HepG2 (cell line): Measurements from ENCODE around the gene TAPBP. TPM values are rescaled to one million over a fixed set of nuclear protein-coding genes. Genes with fewer than 3 reads are reported as not detected.

Experiments
- BORCS8-MEF2B ChIP-seq: sonication (generic); formaldehyde crosslinking; IDR thresholded peaks from 2 replicates; pipeline ENCODE4 v1.8.0; 2022; ENCODE audit warnings: mild to moderate bottlenecking, missing genetic modification reagents
- CBX2 ChIP-seq, 2 experiments: fragments of 200-600 bp in 1 of 2; sonication (generic); formaldehyde crosslinking in 1 of 2; IDR thresholded peaks; 2 replicates each; pipeline versions ENCODE4 v1.7.0 to v1.8.1; 2018 to 2022; ENCODE audit warnings: low read depth in 2 of 2, low read length in 1 of 2, mild to moderate bottlenecking in 1 of 2, missing genetic modification reagents in 1 of 2
- GABPA ChIP-seq, 2 experiments: IDR thresholded peaks; 2 replicates each; pipeline ENCODE4 v1.6.1; 2011 to 2016; ENCODE audit warnings: low read depth in 2 of 2, low read length in 1 of 2, missing biosample characterization in 1 of 2, missing genetic modification characterization in 1 of 2
- HNRNPK ChIP-seq: fragments of 200-400 bp; formaldehyde crosslinking; IDR thresholded peaks from 2 replicates; pipeline ENCODE4 v1.6.1; 2018; ENCODE audit warnings: low read length, low read depth, moderate library complexity, mild to moderate bottlenecking; ENCODE audit not compliant: poor library complexity, severe bottlenecking
- ISX ChIP-seq: sonication (generic); formaldehyde crosslinking; conservative IDR thresholded peaks from 2 replicates; pipeline ENCODE4 v1.5.0; 2020; ENCODE audit warnings: missing genetic modification reagents
- JUN ChIP-seq: sonication (generic); formaldehyde crosslinking; IDR thresholded peaks from 2 replicates; pipeline ENCODE4 v1.4.0; 2020; ENCODE audit warnings: mild to moderate bottlenecking, missing genetic modification reagents
- KDM2A ChIP-seq: sonication (generic); formaldehyde crosslinking; IDR thresholded peaks from 2 replicates; pipeline ENCODE4 v1.4.0; 2020; ENCODE audit warnings: low read depth, missing genetic modification reagents, borderline replicate concordance
- KLF9 ChIP-seq: IDR thresholded peaks from 2 replicates; pipeline ENCODE4 v1.6.1; 2016; ENCODE audit warnings: low read depth
- MAZ ChIP-seq, 2 experiments: sonication (generic) in 1 of 2; formaldehyde crosslinking in 1 of 2; IDR thresholded peaks; 2 replicates each; pipeline versions ENCODE4 v1.5.0 to v1.6.1; 2012 to 2020; ENCODE audit warnings: low read depth in 2 of 2, mild to moderate bottlenecking in 2 of 2, borderline replicate concordance in 1 of 2, improper control_type of control experiment in 1 of 2, low read length in 1 of 2, missing genetic modification reagents in 1 of 2, moderate library complexity in 1 of 2
- NCOR1 ChIP-seq: fragments of 200-600 bp; sonication (generic); IDR thresholded peaks from 2 replicates; pipeline ENCODE4 v1.7.0; 2017; ENCODE audit warnings: antibody characterized with exemption, low read length, borderline replicate concordance
- NR2F6 ChIP-seq, 2 experiments: IDR thresholded peaks; 2 replicates each; pipeline ENCODE4 v1.6.1; 2016; ENCODE audit warnings: antibody characterized with exemption in 1 of 2, mild to moderate bottlenecking in 1 of 2
- PLRG1 ChIP-seq: fragments of 450-650 bp; conservative IDR thresholded peaks from 2 replicates; pipeline ENCODE4 v1.6.1; 2016
- POLR2AphosphoS5 ChIP-seq: IDR thresholded peaks from 2 replicates; pipeline ENCODE4 v1.6.1; 2012; ENCODE audit warnings: low read depth, low read length
- RAD51 ChIP-seq: fragments of 450-650 bp; IDR thresholded peaks from 2 replicates; pipeline ENCODE4 v1.6.1; 2016; ENCODE audit warnings: borderline replicate concordance
- SIX1 ChIP-seq: sonication (generic); formaldehyde crosslinking; IDR thresholded peaks from 2 replicates; pipeline ENCODE4 v1.4.0; 2020; ENCODE audit warnings: missing genetic modification reagents, borderline replicate concordance
- THYN1 ChIP-seq: sonication (generic); formaldehyde crosslinking; IDR thresholded peaks from 2 replicates; pipeline ENCODE4 v1.8.1; 2023; ENCODE audit warnings: low read depth, mild to moderate bottlenecking, moderate library complexity, missing genetic modification reagents, borderline replicate concordance
- ZNF253 ChIP-seq: sonication (generic); formaldehyde crosslinking; IDR thresholded peaks from 2 replicates; pipeline ENCODE4 v1.8.0; 2022; ENCODE audit warnings: mild to moderate bottlenecking, missing genetic modification reagents, borderline replicate concordance
- ZNF383 ChIP-seq: sonication (generic); formaldehyde crosslinking; IDR thresholded peaks from 2 replicates; pipeline ENCODE4 v1.4.0; 2020; ENCODE audit warnings: missing genetic modification reagents, mild to moderate bottlenecking, borderline replicate concordance
- ZNF746 ChIP-seq: sonication (generic); formaldehyde crosslinking; IDR thresholded peaks from 2 replicates; pipeline ENCODE4 v1.8.0; 2022; ENCODE audit warnings: mild to moderate bottlenecking, missing genetic modification reagents
- polyA plus RNA-seq, 8 experiments: library from polyadenylated mRNA; depleted of rRNA in 3 of 8; stranded (reverse) in 7 of 8; unstranded in 1 of 8; fragments of >200 nt; fragmentation: Illumina TruSeq in 4 of 8; extraction: Trizol in 4 of 8; gene quantifications; 2 replicates each; pipeline versions ENCODE4 v1.2.1 to v1.2.3, GENCODE V29; 2011 to 2016; ENCODE audit warnings: low read depth in 4 of 8, missing spikeins in 1 of 8, mixed read lengths in 1 of 8; ENCODE audit not compliant: insufficient read depth in 1 of 8
- total RNA-seq, 5 experiments: library from RNA; depleted of rRNA; stranded (reverse); fragments of >200 nt; fragmentation: Illumina TruSeq; extraction: Trizol; gene quantifications; 2 replicates each; pipeline ENCODE4 v1.2.3, GENCODE V29; 2016; ENCODE audit warnings: low read depth in 1 of 5
- TF ChIP-seq, protein P1 (sequence below): sonication (generic); formaldehyde crosslinking; IDR thresholded peaks from 2 replicates; pipeline ENCODE4 v1.5.1; 2020; ENCODE audit warnings: missing genetic modification reagents, mild to moderate bottlenecking, borderline replicate concordance
- TF ChIP-seq, protein P2 (sequence below): IDR thresholded peaks from 2 replicates; pipeline ENCODE4 v1.6.1; 2016; ENCODE audit warnings: low read depth, control low read depth
- TF ChIP-seq, protein P3 (sequence below): sonication (generic); formaldehyde crosslinking; IDR thresholded peaks from 2 replicates; pipeline ENCODE4 v1.8.0; 2022; ENCODE audit warnings: mild to moderate bottlenecking, missing genetic modification reagents; ENCODE audit not compliant: insufficient replicate concordance
- TF ChIP-seq, protein P4 (sequence below): sonication (generic); formaldehyde crosslinking; IDR thresholded peaks from 2 replicates; pipeline ENCODE4 v1.8.1; 2023; ENCODE audit warnings: mild to moderate bottlenecking, moderate library complexity, missing genetic modification reagents

The TAPBP gene
- total and polyA plus RNA-seq, 2 of the 13 experiments (the other 11 are each of a cell fraction or from before 2014, with no cell fraction given), result 27.4 to 32.3 TPM

DNA sequence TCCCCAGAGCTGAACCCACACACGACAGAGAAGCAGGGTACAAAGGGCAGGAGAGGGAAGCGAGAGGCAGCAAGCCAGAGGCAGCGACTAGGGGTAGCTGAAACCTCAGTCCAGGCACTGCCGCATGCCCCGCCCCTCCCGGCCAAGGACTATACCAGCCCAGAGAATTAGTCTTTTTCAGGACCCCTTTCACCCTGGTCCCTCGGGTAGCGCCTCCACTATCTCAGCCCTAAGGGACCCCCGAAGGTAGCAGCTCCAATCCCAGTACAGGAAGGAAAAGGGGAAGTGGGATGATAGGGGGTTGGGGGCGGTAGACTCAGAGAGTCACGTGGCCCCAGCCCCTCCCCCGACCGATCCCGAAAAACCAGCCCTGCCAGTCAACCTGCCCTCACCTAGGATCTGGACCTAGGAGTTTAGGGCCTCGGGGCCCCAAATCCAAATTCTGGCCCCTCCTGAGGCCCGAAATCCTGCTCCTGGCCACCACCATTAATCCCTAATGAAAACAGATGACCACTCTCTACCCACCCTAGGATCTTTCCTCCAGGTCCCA lies 16.4 kb downstream of the TAPBP start (continued):
- TF ChIP-seq KDM2A (0 out of 2 replicates have a peak, but pooled peaks have one; percentile 5), PLRG1 (no peak), ZNF746 (CRISPR knock-in tag) (peak; percentile 54; the same call in 1 of the 2 replicates), NR2F6 (IDR thresholded peaks at IDR 0.05) (no peak), NR2F6 (CRISPR knock-in tag; IDR thresholded peaks at IDR 0.05) (no peak), RAD51 (peak; percentile 56; the same call in 1 of the 2 replicates), THYN1 (CRISPR knock-in tag) (no peak), GABPA (IDR thresholded peaks at IDR 0.05; ENCODE audit: low read depth, low read length) (no peak), GABPA (CRISPR knock-in tag; IDR thresholded peaks at IDR 0.05; ENCODE audit: low read depth) (no peak), MAZ (IDR thresholded peaks at IDR 0.05; ENCODE audit: borderline replicate concordance, low read depth, low read length) (0 out of 2 replicates have a peak, but pooled peaks have one; percentile 56), MAZ (CRISPR knock-in tag; IDR thresholded peaks at IDR 0.05; ENCODE audit: low read depth) (no peak), ZNF383 (no peak), NCOR1 (peak; percentile 47; the same call in 1 of the 2 replicates), SIX1 (CRISPR knock-in tag) (no peak), CBX2 (IDR thresholded peaks at IDR 0.05; ENCODE audit: low read depth, low read length) (no peak), CBX2 (CRISPR knock-in tag; IDR thresholded peaks at IDR 0.05; ENCODE audit: low read depth) (0 out of 2 replicates have a peak, but pooled peaks have one; percentile 31), JUN (no peak), POLR2AphosphoS5 (peak; percentile 45; the same call in 1 of the 2 replicates), KLF9 (no peak), BORCS8-MEF2B (CRISPR knock-in tag) (0 out of 2 replicates have a peak, but pooled peaks have one; percentile 38), HNRNPK (no peak), ISX (CRISPR knock-in tag) (no peak), ZNF253 (CRISPR knock-in tag) (no peak)
- TF ChIP-seq, protein P1, sequence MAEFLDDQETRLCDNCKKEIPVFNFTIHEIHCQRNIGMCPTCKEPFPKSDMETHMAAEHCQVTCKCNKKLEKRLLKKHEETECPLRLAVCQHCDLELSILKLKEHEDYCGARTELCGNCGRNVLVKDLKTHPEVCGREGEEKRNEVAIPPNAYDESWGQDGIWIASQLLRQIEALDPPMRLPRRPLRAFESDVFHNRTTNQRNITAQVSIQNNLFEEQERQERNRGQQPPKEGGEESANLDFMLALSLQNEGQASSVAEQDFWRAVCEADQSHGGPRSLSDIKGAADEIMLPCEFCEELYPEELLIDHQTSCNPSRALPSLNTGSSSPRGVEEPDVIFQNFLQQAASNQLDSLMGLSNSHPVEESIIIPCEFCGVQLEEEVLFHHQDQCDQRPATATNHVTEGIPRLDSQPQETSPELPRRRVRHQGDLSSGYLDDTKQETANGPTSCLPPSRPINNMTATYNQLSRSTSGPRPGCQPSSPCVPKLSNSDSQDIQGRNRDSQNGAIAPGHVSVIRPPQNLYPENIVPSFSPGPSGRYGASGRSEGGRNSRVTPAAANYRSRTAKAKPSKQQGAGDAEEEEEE (CRISPR knock-in tag), result 0 out of 2 replicates have a peak, but pooled peaks have one; percentile 33
- TF ChIP-seq, protein P2, sequence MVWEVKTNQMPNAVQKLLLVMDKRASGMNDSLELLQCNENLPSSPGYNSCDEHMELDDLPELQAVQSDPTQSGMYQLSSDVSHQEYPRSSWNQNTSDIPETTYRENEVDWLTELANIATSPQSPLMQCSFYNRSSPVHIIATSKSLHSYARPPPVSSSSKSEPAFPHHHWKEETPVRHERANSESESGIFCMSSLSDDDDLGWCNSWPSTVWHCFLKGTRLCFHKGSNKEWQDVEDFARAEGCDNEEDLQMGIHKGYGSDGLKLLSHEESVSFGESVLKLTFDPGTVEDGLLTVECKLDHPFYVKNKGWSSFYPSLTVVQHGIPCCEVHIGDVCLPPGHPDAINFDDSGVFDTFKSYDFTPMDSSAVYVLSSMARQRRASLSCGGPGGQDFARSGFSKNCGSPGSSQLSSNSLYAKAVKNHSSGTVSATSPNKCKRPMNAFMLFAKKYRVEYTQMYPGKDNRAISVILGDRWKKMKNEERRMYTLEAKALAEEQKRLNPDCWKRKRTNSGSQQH (CRISPR knock-in tag), result no peak
- TF ChIP-seq, protein P3, sequence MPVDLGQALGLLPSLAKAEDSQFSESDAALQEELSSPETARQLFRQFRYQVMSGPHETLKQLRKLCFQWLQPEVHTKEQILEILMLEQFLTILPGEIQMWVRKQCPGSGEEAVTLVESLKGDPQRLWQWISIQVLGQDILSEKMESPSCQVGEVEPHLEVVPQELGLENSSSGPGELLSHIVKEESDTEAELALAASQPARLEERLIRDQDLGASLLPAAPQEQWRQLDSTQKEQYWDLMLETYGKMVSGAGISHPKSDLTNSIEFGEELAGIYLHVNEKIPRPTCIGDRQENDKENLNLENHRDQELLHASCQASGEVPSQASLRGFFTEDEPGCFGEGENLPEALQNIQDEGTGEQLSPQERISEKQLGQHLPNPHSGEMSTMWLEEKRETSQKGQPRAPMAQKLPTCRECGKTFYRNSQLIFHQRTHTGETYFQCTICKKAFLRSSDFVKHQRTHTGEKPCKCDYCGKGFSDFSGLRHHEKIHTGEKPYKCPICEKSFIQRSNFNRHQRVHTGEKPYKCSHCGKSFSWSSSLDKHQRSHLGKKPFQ (CRISPR knock-in tag), result peak; percentile 30
- TF ChIP-seq, protein P4, sequence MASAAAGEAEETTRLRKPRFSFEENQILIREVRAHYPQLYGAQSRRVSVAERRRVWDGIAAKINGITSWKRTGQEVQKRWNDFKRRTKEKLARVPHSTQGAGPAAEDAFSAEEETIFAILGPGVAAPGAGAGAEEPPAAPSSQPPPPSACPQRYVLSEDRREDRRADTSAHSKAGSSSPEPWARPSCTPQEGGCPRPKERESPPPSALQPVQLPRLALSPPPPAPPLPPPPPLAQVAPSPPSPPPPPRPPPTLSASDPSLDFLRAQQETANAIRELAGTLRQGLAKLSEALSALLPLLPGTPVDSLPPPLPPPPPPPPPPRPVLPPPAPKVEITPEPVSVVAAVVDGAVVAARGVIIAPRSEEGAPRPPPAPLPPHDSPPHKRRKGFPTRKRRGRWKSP, result 0 out of 2 replicates have a peak, but pooled peaks have one; percentile 33
